ENCODE results near the gene OSCP1. TPM values are rescaled to one million over a fixed set of nuclear protein-coding genes. Genes with fewer than 3 reads are reported as not detected.

OSCP1 gene
- total RNA-seq, 1 donor from 2014 or later, result 13.9 TPM

GRCh38 chr1:36402504-36402890, 47.8 kb downstream of the OSCP1 start:
- no peaks in the 10 kb centered on the region for H3K36me3 ChIP-seq (ENCODE audit: control insufficient read depth, insufficient read depth, low read length)
- no peak for DNase-seq (ENCODE audit: low read depth)
- no peak for TF ChIP-seq CTCF (IDR thresholded peaks at IDR 0.05; ENCODE audit: insufficient read depth, low read length, poor library complexity, severe bottlenecking)
- no peak overlapping the region for H3K4me3 ChIP-seq (ENCODE audit: low read depth, low read length)
- H3K27me3 ChIP-seq (ENCODE audit: control insufficient read depth, insufficient read depth, low read length), result no peaks in the 10 kb centered on the region

GRCh38 chr1:36401602-36402503, 48.4 kb downstream of the OSCP1 start:
- Histone ChIP-seq H3K27me3 (ENCODE audit: control insufficient read depth, insufficient read depth, low read length) (no peaks in the 10 kb centered on the region), H3K36me3 (ENCODE audit: control insufficient read depth, insufficient read depth, low read length) (no peaks in the 10 kb centered on the region), H3K4me3 (ENCODE audit: low read depth, low read length) (no peak overlapping the region)
- no peak for DNase-seq (ENCODE audit: low read depth)
- no peak for TF ChIP-seq CTCF (IDR thresholded peaks at IDR 0.05; ENCODE audit: insufficient read depth, low read length, poor library complexity, severe bottlenecking)

- DNase-seq (ENCODE audit: low read depth), result no peak
- no peak overlapping the region for H3K4me3 ChIP-seq (ENCODE audit: low read depth, low read length)
- no peak for TF ChIP-seq CTCF (IDR thresholded peaks at IDR 0.05; ENCODE audit: insufficient read depth, low read length, poor library complexity, severe bottlenecking)
Measured at GRCh38 chr1:36400825-36401601, 49.2 kb downstream of the OSCP1 start.

GRCh38 chr1:36400514-36400824, 49.8 kb downstream of the OSCP1 start:
- Histone ChIP-seq H3K4me3 (ENCODE audit: low read depth, low read length) (no peak overlapping the region), H3K36me3 (ENCODE audit: control insufficient read depth, insufficient read depth, low read length) (no peaks in the 10 kb centered on the region), H3K27me3 (ENCODE audit: control insufficient read depth, insufficient read depth, low read length) (no peaks in the 10 kb centered on the region)
- no peak for DNase-seq (ENCODE audit: low read depth)
- TF ChIP-seq CTCF (IDR thresholded peaks at IDR 0.05; ENCODE audit: insufficient read depth, low read length, poor library complexity, severe bottlenecking), result no peak

More at GRCh38 chr1:36400825-36401601, 49.2 kb downstream of the OSCP1 start:
- H3K36me3 ChIP-seq (ENCODE audit: control insufficient read depth, insufficient read depth, low read length), result no peaks in the 10 kb centered on the region
- H3K27me3 ChIP-seq (ENCODE audit: control insufficient read depth, insufficient read depth, low read length), result no peaks in the 10 kb centered on the region

- TF ChIP-seq CTCF (IDR thresholded peaks at IDR 0.05; ENCODE audit: insufficient read depth, low read length, poor library complexity, severe bottlenecking), result no peak
- no peak for DNase-seq (ENCODE audit: low read depth)
- Histone ChIP-seq H3K36me3 (ENCODE audit: control insufficient read depth, insufficient read depth, low read length) (peaks cover 2% of the 10 kb centered on the region), H3K4me3 (ENCODE audit: low read depth, low read length) (no peak overlapping the region), H3K27me3 (ENCODE audit: control insufficient read depth, insufficient read depth, low read length) (no peaks in the 10 kb centered on the region)
Measured at GRCh38 chr1:36398370-36398977, 51.8 kb downstream of the OSCP1 start.

All from kidney epithelial cell (primary cell).